ENCODE results near the gene RNF214.
"Not testable (repeated sequence)": the region's sequence is repeated elsewhere in the genome, so short reads cannot be mapped to it uniquely, and the experiment has no call there.

RNF214 gene

DNA sequence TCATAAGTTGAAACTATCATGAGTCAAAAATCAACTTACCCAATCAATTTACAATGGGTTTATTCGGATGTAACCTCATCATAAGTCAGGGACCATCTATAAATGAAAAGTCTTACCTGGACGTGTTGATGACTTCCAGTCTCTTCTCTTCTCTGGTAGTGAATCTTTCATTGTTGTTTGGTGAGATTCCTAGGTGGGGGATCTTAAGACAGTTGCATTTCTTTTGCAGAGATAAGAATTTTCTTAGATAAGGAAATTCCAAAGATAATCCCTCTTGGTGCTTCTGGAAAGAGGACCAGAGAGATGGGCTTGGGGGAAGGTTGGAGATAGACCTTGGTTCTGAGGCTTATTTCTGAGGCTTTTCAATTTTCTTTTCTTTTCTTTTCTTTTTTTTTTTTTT lies 37.4 kb downstream of the RNF214 start:
- Mint-ChIP-seq H3K27ac (no peak overlapping the region), H3K4me3 (no peak overlapping the region), H3K9me3 (no peaks in the 10 kb centered on the region), H3K36me3 (peaks cover 26% of the 10 kb centered on the region), H3K4me1 (peaks cover 9% of the 10 kb centered on the region)
- ATAC-seq: no peak
- no peak for DNase-seq (ENCODE audit: low spot score in 2 of 2)

DNA sequence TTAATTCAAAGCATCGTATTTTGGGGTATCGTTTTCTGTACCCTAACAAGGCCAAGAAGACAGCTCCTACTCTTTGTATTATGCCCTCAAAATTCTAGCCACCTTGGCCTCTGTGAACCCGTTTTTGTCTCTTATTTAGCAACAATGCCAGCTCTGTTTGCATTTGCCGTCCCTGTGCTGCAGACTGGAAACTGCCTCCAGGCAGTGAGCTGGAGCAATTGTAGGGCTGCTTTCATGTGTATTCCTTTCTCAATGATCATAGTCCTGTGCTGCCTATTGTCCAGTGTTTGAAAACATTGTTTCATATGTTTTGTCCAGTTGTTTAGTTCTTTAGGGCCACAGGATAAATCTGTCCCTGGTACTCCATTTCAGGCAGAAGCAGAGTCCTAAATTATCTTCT lies 38.7 kb downstream of the RNF214 start:
- peaks cover 22% of the 10 kb centered on the region for H3K36me3 Mint-ChIP-seq
- no peak overlapping the region for H3K4me3 Mint-ChIP-seq
- peaks cover 19% of the 10 kb centered on the region for H3K4me1 Mint-ChIP-seq
- H3K27ac Mint-ChIP-seq: no peak overlapping the region
- H3K9me3 Mint-ChIP-seq: no peaks in the 10 kb centered on the region
- ATAC-seq: no peak
- DNase-seq (ENCODE audit: low spot score in 2 of 2): no peak

DNA sequence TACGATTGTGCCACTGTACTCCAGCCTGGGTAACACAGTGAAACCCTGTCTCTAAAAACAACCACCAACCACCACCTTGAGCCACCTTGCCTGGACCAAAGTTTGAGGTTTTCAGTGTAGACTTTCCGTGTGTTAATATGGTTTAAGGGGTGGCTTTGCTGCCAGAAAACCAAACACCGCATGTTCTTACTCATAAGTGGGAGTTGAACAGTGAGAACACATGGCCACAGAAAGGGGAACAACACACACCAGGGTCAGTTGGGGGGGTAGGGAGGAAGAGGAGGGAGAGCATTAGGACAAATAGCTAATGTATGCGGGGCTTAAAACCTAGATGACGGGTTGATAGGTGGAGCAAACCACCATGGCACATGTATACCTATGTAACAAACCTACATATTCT lies 39.7 kb downstream of the RNF214 start:
- H3K4me3 Mint-ChIP-seq; H3K9me3 Mint-ChIP-seq; DNase-seq (ENCODE audit: low spot score in 2 of 2); H3K27ac Mint-ChIP-seq; ATAC-seq: not testable (repeated sequence)
- peaks cover 19% of the 10 kb centered on the region for H3K4me1 Mint-ChIP-seq
- H3K36me3 Mint-ChIP-seq: peaks cover 13% of the 10 kb centered on the region

DNA sequence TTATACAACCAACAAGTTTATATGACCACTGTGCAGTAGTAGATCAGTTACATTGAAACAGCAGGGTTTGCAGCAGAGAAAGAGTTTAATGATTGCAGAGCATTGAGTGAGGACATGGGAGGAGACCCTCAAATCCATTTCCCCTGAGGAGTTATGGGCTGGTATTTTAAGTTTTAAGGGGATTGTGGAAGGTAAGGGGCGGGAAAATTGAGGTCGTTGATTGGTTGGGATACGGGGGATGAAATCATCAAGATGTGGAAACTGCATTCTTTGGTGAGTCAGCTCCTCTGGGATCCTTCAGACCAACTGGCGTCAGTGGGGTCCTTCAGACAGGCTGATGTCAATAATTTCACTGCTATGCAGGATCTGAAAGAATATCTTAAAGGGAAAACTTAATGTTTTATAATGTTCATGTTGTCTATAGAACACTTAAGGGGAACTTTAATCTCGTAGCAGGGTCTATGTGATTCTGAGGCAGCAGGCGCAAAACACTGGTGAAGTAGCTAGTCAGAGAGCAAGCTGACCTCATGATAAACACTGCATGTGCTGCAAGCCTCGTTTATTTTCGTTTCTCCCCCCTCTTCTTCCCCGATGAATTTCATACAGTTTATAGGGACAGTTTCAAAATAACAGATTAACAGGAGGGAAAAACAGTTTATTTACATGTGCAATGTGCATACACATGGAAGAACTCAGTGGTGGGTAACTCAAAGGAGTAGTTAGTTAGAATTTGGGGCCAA lies 41.2 kb downstream of the RNF214 start:
- H3K4me3 Mint-ChIP-seq: no peak overlapping the region
- no peak for ATAC-seq

DNA sequence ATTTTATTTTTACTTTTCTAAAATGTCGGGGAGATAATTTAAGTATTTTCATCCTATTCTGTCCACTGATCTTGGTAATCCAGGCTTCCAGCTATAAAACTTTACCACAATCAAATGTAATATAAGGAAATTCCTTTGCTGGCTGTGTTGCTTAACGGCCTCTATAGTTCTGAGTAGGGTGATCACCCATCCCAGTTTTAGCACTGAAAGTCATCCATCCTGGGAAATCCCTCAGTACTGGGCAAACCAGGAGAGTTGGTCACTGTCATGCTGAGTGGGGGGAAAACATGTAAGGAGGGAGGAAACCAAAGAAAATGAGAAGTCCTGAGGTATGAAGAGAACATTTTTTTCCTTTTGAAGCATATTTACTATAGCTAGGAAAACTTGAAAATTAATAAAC lies 45.9 kb downstream of the RNF214 start:
- H3K27ac Mint-ChIP-seq: no peak overlapping the region
- H3K9me3 Mint-ChIP-seq: no peaks in the 10 kb centered on the region
- ATAC-seq (no peak), DNase-seq (ENCODE audit: low spot score in 2 of 2) (no peak)
- H3K4me1 Mint-ChIP-seq: peaks cover 29% of the 10 kb centered on the region
- peaks cover 24% of the 10 kb centered on the region for H3K36me3 Mint-ChIP-seq
- no peak overlapping the region for H3K4me3 Mint-ChIP-seq

More for the DNA sequence above, 41.2 kb downstream of the RNF214 start:
- peaks cover 19% of the 10 kb centered on the region for H3K4me1 Mint-ChIP-seq
- DNase-seq (ENCODE audit: low spot score in 2 of 2): no peak
- H3K36me3 Mint-ChIP-seq: peaks cover 10% of the 10 kb centered on the region
- no peaks in the 10 kb centered on the region for H3K9me3 Mint-ChIP-seq
- no peak overlapping the region for H3K27ac Mint-ChIP-seq

DNA sequence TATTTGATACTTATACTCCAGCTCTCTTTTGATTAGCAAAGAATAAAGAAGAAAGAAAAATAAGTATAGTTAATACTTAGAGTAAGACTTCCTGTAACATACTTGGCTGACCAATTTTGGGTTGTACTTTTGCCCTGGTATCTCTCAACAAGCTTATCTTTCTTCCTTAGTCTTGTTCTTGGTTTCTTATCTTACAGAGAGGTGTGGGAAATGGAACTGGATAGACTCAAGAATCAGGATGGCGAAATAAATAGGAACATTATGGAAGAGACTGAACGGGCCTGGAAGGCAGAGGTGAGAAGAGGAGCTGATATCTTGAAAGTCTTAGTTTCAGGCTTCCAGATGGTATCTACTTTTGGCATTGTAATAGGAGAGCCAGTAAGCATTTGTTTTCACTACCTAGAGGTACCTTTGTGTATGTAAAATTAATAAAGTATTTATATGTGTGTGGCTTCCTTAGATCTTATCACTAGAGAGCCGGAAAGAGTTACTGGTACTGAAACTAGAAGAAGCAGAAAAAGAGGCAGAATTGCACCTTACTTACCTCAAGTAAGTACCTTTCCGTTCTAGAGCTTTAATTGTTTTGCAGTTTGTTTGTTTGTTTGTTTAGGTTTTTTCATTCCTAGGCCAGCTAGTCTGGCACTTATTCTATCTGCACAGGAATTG lies 47.4 kb downstream of the RNF214 start:
- Mint-ChIP-seq H3K36me3 (peaks cover 39% of the 10 kb centered on the region), H3K27ac (peak overlapping the region; percentile 85), H3K4me3 (peak overlapping the region; percentile 3), H3K4me1 (peaks cover 21% of the 10 kb centered on the region), H3K9me3 (no peaks in the 10 kb centered on the region)
- ATAC-seq (peak; percentile 50), DNase-seq (ENCODE audit: low spot score in 2 of 2) (no peak)

DNA sequence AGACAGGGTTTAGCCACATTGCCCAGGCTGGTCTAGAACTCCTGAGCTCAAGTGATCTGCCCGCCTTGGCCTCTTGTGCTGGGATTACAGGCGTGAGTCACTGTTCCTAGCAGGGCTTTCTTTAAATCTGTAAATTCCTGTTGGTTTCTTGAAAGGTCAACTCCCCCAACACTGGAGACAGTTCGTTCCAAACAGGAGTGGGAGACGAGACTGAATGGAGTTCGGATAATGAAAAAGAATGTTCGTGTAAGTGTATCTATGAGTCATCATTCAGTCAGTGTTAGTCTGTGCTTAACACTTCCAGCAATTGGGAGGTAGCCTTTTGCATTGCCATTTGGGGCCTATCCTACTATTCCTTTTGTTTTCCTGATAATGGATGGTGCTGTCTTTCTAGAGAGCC lies 48.7 kb downstream of the RNF214 start:
- ATAC-seq: no peak
- no peak for DNase-seq (ENCODE audit: low spot score in 2 of 2)
- Mint-ChIP-seq H3K27ac (peak overlapping the region; percentile 85), H3K36me3 (peaks cover 42% of the 10 kb centered on the region), H3K4me1 (peaks cover 11% of the 10 kb centered on the region), H3K4me3 (no peak overlapping the region), H3K9me3 (no peaks in the 10 kb centered on the region)

DNA sequence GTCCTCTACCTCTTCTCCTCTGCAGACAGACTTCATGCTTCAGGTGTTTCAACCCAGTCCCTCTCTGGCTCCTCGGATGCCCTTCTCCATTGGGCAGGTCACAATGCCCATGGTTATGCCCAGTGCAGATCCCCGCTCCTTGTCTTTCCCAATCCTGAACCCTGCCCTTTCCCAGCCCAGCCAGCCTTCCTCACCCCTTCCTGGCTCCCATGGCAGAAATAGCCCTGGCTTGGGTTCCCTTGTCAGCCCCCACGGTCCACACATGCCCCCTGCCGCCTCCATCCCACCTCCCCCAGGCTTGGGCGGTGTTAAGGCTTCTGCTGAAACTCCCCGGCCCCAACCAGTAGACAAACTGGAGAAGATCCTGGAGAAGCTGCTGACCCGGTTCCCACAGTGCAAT lies 49.4 kb downstream of the RNF214 start:
- Mint-ChIP-seq H3K27ac (peak overlapping the region; percentile 67), H3K36me3 (peaks cover 42% of the 10 kb centered on the region), H3K4me3 (no peak overlapping the region)

DNA sequence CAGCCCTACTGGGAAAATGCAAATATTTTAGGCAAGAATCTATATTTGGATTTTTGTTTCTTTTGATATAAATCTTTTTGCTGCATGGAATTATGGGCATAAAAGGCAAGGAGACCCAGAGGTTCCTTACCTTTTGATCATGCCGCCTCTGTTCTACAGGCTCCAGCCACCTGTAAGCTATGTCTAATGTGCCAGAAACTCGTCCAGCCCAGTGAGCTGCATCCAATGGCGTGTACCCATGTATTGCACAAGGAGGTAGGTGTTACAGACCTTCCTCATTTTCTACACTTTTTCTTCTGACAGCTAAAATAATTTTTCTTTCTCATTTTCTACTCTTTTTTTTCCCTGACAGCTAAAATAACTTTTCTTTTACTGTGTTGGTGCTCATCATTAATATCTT lies 50.5 kb downstream of the RNF214 start:
- ATAC-seq (no peak), DNase-seq (ENCODE audit: low spot score in 2 of 2) (no peak)
- H3K27ac Mint-ChIP-seq: no peak overlapping the region
- H3K4me1 Mint-ChIP-seq: peaks cover 11% of the 10 kb centered on the region
- no peak overlapping the region for H3K4me3 Mint-ChIP-seq
- peaks cover 42% of the 10 kb centered on the region for H3K36me3 Mint-ChIP-seq
- H3K9me3 Mint-ChIP-seq: no peaks in the 10 kb centered on the region

More for the DNA sequence above, 49.4 kb downstream of the RNF214 start:
- Mint-ChIP-seq H3K9me3 (no peaks in the 10 kb centered on the region), H3K4me1 (peaks cover 11% of the 10 kb centered on the region)
- DNase-seq (ENCODE audit: low spot score in 2 of 2) (no peak), ATAC-seq (no peak)

DNA sequence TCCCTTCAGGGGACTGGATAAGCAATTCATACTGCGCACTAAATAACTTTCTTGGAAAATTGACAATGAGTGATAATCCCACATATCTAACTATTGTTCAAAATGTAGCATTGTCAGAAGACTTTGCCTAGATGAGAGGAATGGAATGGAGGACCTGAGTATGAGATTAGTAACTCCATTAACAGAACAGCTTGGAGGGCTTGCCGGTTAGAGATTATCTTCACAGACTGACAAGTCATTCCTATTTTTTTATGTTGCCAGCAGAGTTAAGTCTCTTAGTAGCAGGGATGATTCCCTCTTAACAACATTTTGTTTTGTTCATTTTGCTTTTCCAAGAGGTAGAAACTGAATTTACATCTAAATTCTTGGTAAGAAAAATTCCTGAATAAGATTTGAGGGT lies 51.6 kb downstream of the RNF214 start:
- Mint-ChIP-seq H3K9me3 (no peaks in the 10 kb centered on the region), H3K4me1 (peaks cover 11% of the 10 kb centered on the region), H3K27ac (no peak overlapping the region), H3K4me3 (no peak overlapping the region), H3K36me3 (peaks cover 42% of the 10 kb centered on the region)
- no peak for DNase-seq (ENCODE audit: low spot score in 2 of 2)
- ATAC-seq: no peak

DNA sequence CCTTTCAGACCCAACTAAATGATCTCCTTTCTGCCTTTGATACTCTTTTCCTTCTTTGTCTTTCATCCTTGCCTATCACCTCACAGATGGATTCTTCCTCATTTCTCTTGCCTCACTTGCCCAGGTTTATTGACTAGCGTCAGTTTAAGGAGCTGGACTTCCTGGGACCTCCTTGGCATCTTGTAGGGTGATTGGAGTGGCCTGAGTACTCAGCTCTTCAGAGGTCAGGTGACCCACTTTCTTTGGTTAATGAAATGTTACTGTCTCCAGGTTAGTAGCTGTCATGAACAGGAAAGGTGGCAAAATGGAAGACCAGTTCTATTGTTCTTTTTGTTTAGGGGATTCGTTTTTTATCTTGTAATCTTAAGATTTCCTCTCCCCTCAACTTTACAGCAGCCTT lies 54.1 kb downstream of the RNF214 start:
- ATAC-seq (no peak), DNase-seq (ENCODE audit: low spot score in 2 of 2) (no peak)
- H3K4me1 Mint-ChIP-seq: no peaks in the 10 kb centered on the region
- peaks cover 42% of the 10 kb centered on the region for H3K36me3 Mint-ChIP-seq
- H3K9me3 Mint-ChIP-seq: no peaks in the 10 kb centered on the region
- no peak overlapping the region for H3K4me3 Mint-ChIP-seq
- H3K27ac Mint-ChIP-seq: no peak overlapping the region

DNA sequence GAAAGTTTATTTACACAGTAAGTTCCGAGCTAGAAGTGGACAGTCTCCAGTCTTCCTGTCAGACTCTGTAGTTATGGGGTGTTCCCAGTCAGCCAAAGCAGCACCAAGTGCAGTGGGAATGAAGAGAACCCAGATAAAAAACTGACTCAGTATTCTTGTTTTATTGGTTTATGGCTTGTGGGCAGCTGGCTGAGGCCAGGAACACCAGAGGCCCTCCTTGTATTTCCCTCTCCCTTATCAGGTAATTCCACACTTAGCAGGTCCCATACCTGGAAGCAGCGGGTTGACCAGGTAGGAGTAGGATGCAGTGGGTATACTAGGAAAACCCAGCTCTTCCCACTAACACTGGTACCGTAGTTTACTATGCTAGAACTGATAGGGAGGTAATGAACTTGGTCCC lies 55.2 kb downstream of the RNF214 start:
- no peaks in the 10 kb centered on the region for H3K4me1 Mint-ChIP-seq
- H3K27ac Mint-ChIP-seq: peak overlapping the region; percentile 68
- H3K36me3 Mint-ChIP-seq: peaks cover 35% of the 10 kb centered on the region
- ATAC-seq (no peak), DNase-seq (ENCODE audit: low spot score in 2 of 2) (no peak)
- H3K4me3 Mint-ChIP-seq: no peak overlapping the region
- no peaks in the 10 kb centered on the region for H3K9me3 Mint-ChIP-seq

DNA sequence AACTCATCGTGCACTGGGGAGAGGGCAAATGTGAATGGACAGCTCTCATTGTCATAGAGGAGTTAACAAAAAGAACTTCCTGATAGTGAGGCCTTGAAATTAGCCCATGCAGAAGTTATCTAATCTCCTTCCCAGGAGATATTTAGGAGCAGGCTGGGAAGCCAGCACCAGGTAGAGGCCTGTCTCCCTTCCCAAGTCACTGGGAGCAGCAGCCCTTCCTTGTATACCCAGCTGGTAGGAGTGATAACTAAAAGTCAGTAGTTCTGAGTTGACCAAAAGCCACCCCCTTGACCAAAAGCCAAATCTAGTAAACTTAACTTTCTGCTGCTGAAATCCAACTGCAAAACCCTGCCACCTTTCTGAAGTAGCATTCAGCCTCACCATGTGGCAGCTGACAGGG lies 57.3 kb downstream of the RNF214 start:
- H3K9me3 Mint-ChIP-seq: no peaks in the 10 kb centered on the region
- no peak for ATAC-seq
- DNase-seq (ENCODE audit: low spot score in 2 of 2): no peak
- H3K4me3 Mint-ChIP-seq: no peak overlapping the region
- peaks cover 13% of the 10 kb centered on the region for H3K36me3 Mint-ChIP-seq
- no peaks in the 10 kb centered on the region for H3K4me1 Mint-ChIP-seq
- H3K27ac Mint-ChIP-seq: no peak overlapping the region

DNA sequence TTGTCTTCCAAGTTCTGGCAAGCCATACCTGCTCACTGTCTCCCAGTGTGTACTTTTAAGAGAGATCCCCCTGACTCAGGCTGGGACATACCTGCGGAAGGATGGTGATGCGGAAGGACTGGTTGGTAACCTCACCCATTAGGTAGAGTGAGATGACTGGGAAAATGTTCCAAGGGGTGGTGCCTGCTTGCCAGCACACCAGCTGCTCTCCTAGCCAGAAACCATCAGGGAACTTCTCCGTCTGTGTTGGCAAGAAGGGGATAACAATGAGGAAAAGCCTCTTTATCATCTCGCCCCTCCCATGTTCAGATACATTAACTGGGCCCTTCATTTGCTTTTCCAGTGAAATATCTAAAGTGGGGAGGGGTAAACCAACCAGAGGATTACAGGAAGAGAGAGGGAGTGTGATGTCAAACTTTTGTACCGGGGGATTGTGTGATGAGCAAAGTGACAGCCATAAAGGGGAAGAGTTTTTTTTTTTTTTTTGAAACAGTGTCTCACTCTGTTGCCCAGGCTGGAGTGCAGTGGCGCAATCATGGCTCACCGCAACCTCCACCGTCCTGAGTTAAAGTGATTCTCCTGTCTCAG lies 58.4 kb downstream of the RNF214 start, which contains the start of gene BACE1-AS:
BACE1-AS (plus strand) TSS at position 538 of the 588 bp plus-strand sequence.
- H3K4me1 Mint-ChIP-seq: no peaks in the 10 kb centered on the region
- no peak within 1 kb of the TSS for H3K4me3 Mint-ChIP-seq
- ATAC-seq (no peak), DNase-seq (ENCODE audit: low spot score in 2 of 2) (no peak)
- H3K9me3 Mint-ChIP-seq: no peaks in the 10 kb centered on the region
- peaks cover 2% of the 10 kb centered on the region for H3K36me3 Mint-ChIP-seq
- no peak within 1 kb of the TSS for H3K27ac Mint-ChIP-seq

DNA sequence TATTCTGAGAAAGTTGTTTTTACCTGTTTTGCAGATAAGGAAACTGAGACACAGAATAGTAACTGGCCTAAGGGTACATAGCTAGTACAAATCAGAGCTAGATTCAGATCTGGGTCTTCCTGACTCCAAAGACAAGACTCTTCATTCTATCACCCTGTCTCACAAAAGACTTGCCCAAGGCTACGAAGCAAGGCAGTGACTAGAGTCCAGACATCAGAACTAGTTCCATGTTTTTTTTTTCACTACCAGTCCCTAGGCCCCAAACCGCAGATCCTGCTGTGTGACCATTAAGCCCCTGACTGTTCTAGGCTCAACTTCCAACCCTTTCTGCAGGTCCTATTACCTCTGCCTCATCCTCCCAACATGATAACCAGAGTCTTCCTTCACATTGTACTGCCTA lies 60.1 kb downstream of the RNF214 start:
- no peak overlapping the region for H3K4me3 Mint-ChIP-seq
- DNase-seq (ENCODE audit: low spot score in 2 of 2) (no peak), ATAC-seq (no peak)
- H3K9me3 Mint-ChIP-seq: no peaks in the 10 kb centered on the region
- no peak overlapping the region for H3K27ac Mint-ChIP-seq
- no peaks in the 10 kb centered on the region for H3K36me3 Mint-ChIP-seq
- no peaks in the 10 kb centered on the region for H3K4me1 Mint-ChIP-seq

Measured in stimulated activated effector memory CD8-positive, alpha-beta T cell treated with anti-CD3 and anti-CD28 coated beads, Interleukin-12 subunit alpha, Interleukin-12 subunit beta, amount 100 ng/mL, for 72 hours (primary cell).